ENCODE results near the gene DOCK11.

The DOCK11 gene

GRCh38 chrX:118634336-118634735 is 138.7 kb downstream of the DOCK11 start:
- DNase-seq, result no peak

GRCh38 chrX:118637997-118638396 is 142.4 kb downstream of the DOCK11 start:
- DNase-seq, result no peak

GRCh38 chrX:118644378-118644777 is 148.8 kb downstream of the DOCK11 start:
- DNase-seq, result no peak

- no peak for DNase-seq
Observed at GRCh38 chrX:118652717-118653116, 157.1 kb downstream of the DOCK11 start.

- no peak for DNase-seq
Observed at GRCh38 chrX:118654331-118654730, 158.7 kb downstream of the DOCK11 start.

GRCh38 chrX:118655561-118656246 is 160.1 kb downstream of the DOCK11 start:
- no peak for DNase-seq

- no peak for DNase-seq
Observed at GRCh38 chrX:118657413-118657812, 161.8 kb downstream of the DOCK11 start.

GRCh38 chrX:118660085-118660484 is 164.5 kb downstream of the DOCK11 start:
- no peak for DNase-seq

GRCh38 chrX:118665204-118665603 is 169.6 kb downstream of the DOCK11 start:
- no peak for DNase-seq

- DNase-seq, result no peak
Observed at GRCh38 chrX:118666521-118666920, 170.9 kb downstream of the DOCK11 start.

- DNase-seq, result no peak
Observed at GRCh38 chrX:118669435-118669834, 173.8 kb downstream of the DOCK11 start.

- DNase-seq, result no peak
Observed at GRCh38 chrX:118675326-118675965, 179.8 kb downstream of the DOCK11 start.

GRCh38 chrX:118675966-118676349 is 180.3 kb downstream of the DOCK11 start:
- DNase-seq, result no peak

GRCh38 chrX:118677318-118677717 is 181.7 kb downstream of the DOCK11 start:
- no peak for DNase-seq

GRCh38 chrX:118679290-118679689 is 183.7 kb downstream of the DOCK11 start:
- DNase-seq, result no peak

GRCh38 chrX:118682258-118683014 is 186.8 kb downstream of the DOCK11 start:
- no peak for DNase-seq

- DNase-seq, result no peak
Observed at GRCh38 chrX:118685393-118685792, 189.8 kb downstream of the DOCK11 start.

GRCh38 chrX:118688935-118689334 is 193.3 kb downstream of the DOCK11 start:
- DNase-seq, result no peak

GRCh38 chrX:118693843-118694242 is 198.2 kb downstream of the DOCK11 start:
- no peak for DNase-seq

- DNase-seq, result no peak
Observed at GRCh38 chrX:118694638-118695037, 199.0 kb downstream of the DOCK11 start.

GRCh38 chrX:118698516-118699170 is 203.0 kb downstream of the DOCK11 start:
- no peak for DNase-seq

GRCh38 chrX:118702741-118703140 is 207.1 kb downstream of the DOCK11 start:
- no peak for DNase-seq

GRCh38 chrX:118706681-118707080 is 211.1 kb downstream of the DOCK11 start:
- no peak for DNase-seq
